SW480 (cell line): ENCODE results near the gene WNT5A.
A peak's percentile ranks its signal among the peaks of the same experiment; 100 is the strongest.

Experiments
- DNase-seq: peaks from one replicate; pipeline ENCODE4 v3.0.0-alpha.2; 2016; ENCODE audit warnings: low spot score

Gene WNT5A

DNA sequence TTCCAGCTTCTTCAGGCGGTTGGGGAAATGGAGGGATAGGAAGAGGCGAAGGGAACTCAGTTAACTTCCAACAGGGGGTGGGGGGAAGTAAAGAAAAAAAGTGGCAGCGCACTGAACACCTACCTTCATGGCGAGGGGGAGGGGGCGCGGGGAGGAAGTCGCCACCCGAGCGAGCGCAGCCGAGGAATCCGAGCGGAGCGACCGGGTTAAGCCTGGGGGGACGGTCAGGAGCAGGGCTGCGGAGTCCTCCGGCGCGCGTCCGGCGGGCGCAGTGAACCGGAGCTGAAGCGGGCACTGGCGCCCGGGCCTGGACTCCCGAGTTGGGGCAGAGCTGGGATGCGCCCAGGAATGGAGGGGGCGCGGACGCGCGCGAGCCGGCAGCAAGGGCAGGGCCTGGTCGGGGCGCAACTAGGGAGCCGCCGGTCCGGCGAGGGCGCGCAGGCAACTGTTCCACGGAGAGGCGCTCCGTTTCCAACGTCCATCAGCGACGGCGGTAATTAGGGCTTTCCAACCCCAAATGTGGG lies at the start of gene WNT5A:
Gene WNT5A, minus strand, starts transcription at position 450 of the 524 bp plus-strand sequence. Its CDS starts 321 bp downstream, at position 129.
- peak; percentile 49 for DNase-seq

DNA sequence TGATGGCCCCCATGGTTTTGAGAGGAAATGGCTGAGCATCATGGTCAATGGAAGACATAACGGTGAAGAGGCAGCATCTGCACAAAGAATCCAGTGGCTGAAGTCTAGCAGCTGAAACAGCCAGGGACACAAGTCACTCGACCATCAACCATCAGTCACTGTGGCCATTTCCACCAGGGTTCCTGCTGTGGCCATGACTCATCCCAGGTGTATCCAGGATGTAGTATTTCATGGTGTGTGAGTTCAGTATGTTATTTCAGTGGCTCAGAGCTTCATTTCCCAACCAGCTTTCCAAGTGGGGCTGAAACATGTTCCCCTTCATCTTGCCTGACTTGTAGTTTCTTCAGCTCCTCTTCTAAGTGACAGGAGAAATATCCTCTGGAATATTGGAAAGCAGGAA lies 47.8 kb upstream of the WNT5A start:
- peak; percentile 56 for DNase-seq

DNA sequence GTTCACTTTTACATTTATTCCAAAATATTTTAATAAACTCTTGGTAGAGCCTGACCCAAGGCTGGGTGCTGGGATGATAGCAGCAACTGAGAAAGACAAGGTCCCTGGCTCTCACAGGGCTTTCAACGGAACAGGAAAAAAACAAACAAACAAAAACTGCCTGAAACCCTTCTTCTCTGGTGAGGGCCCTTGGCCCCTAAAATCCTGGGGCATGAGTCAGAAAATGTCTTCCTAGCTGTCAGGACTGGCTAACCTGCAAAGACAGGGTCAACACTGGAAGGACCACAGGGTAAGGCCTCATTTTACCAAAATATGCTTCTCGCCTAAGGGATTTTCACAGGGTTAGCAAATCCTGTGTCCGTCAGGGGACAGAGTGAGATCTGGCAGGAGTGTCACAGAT lies 45.7 kb upstream of the WNT5A start:
- DNase-seq = no peak

DNA sequence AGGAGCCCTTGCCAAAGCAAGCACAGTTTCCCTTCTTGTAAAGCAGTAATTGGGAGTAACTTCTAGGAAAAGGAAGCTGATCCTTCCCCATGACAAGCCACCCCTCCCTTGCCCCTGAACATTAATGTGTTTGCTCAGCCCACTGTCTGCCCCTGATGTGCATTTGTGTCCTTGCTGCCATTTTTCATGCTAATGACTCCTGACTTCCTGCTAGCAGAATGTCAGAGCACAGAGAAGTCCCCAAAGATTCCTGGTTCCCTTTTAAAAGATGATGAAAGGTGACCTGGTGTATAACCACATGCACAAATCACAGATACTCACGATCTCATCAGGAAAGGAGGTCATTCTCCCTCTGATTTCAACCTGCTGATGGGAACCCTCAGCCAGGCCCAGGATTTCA lies 44.2 kb upstream of the WNT5A start:
- no peak for DNase-seq

DNA sequence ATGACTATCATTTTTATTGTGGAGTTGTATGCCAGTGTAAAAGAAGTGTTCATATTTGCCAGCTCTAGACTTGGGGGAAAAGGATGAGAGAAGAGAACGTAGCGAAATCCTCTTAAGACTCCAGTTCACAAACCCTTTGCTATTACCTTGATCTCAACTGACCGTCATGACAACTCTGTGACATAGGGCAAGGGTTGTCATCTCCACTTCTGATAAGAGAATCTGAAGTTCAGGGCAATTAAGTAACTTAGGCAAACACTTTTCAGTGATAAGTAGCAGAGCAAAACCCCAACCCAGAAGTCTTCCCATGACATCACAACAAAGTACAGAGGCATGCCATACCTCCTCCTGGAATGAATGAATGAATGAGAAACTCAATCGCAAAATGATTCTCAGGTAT lies 40.3 kb upstream of the WNT5A start:
- DNase-seq = no peak

DNA sequence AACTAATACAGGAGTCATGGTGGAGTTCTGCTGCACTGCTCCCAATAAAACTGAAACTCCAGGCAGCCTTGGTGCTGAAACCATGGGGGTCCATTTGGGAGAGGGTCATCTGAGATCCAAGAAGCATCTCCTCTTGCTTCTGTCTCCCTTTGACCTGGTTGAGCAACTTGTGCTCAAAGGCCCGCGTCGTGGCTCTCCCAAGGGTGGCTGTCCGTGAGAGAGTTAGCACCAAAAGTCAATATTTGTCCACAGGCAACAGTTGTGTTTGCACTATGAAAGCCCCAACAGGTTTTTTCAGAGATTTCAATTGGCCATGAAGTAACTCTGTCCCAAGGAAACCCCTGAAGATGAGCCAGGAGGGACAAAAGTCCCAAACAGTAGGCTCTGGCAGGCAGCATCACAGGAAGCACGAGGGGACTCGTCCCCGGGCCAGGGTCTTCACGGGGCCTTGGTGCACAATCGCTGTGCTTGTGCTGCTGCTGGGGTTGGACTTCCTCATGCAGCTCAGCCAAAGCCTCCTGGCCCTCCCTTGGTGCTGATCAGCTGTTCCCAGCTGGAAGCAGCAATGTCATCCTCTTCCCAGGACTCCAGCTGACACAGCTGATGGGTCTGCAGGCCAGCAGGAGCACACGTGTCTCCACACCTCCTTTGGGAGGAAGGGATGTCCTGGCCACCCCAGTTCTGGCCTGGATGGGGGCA lies 39.4 kb upstream of the WNT5A start:
- no peak for DNase-seq

DNA sequence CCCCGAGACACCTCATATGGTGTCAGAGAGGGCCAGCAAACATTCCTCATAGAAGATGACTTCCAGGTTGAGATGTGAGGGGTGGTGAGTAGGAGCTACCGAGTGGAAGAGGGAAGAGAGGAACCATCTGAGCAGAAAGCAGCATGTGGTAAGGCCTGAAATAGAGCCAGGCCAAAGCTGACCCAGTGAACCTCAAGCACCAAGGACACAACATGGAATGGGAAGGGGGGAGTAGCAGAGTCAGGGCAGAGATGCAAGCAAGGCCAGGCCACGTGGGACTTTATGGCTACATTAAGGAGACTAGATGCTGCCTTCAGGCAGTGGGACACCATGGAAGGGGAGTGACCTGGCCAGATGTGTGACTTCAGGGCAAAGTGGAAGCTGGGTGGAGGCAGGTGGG lies 38.3 kb upstream of the WNT5A start:
- DNase-seq = no peak

DNA sequence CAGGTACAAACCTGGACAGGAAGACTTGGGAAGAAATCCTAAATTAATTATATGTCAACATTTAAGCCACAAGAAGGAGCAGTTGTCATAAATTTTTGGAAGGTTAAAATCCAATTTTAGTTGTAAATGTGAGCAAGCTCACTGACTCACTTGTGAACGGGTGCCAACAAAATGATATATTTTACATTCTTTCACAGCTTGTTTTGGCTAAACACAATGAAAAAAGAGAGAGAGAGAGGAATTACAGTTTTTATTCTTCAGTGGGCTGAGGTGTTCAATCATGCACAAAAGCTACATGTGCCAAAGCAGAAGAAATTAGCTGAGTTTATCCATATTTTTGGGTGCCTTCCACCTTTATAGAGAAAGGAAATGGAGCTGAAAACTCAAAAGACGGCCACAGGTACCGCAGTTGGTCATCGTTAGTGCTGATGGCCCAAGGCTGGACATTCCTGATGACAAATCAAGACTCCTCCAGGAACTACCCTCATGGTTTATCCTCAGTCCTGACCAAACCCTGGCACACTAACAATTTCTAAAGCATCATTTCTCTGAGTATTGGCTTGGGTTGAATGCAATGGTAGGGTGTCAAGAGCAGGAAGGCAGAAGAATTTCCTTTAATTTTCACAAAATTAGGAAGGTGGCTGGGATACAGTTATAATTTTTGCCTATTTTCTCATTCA lies 37.6 kb upstream of the WNT5A start:
- DNase-seq = no peak

DNA sequence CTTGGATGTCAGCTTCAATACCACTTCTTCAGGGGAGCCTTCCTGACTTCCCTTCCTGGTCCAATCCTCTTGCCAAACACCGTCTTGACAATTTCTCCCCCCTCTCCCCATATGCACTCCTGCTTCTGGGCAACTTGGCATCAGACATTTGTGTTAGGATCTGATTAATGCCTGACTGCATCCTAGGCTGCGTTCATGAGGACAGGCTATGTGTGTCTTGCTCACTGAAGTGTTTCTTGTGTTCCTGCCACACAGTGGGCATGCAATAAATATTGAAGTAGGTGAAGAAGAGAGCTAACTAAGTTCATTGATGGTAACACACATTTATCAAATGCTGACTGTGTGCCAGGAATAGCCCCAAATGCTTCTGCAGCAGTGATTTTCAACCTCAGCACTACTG lies 36.4 kb upstream of the WNT5A start:
- DNase-seq = no peak

DNA sequence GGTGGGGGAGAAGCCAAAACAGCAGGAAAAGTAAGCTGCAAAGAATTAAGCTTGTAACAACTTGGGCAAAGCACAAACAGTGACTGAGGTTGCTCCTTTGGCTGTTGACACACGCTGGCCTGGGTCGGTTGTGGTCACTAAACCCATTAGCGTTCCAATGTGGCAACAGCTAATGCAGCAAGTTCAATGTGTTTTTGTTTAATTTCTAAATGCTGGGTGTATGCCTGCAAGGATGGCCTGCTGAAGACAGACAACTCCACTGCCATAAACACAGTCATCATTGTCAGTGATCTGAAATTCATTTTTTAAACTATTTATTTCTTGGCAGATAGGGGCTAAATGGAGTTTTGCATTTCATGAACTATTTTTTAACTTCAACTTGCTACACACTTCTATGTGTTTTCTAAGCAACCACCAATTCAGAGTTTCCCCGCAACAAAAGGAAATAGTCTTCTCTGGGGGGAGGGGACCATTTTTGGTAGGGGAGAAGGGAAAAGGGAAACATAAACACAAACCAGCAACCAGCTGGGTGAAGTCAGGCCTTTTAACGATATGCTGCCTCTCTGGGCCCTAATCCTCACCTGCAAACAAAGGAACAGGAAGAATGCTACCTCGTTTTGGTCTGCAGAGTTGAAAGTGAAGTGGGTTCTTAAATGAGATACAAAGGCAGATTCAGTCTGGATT lies 34.8 kb upstream of the WNT5A start:
- DNase-seq = no peak

DNA sequence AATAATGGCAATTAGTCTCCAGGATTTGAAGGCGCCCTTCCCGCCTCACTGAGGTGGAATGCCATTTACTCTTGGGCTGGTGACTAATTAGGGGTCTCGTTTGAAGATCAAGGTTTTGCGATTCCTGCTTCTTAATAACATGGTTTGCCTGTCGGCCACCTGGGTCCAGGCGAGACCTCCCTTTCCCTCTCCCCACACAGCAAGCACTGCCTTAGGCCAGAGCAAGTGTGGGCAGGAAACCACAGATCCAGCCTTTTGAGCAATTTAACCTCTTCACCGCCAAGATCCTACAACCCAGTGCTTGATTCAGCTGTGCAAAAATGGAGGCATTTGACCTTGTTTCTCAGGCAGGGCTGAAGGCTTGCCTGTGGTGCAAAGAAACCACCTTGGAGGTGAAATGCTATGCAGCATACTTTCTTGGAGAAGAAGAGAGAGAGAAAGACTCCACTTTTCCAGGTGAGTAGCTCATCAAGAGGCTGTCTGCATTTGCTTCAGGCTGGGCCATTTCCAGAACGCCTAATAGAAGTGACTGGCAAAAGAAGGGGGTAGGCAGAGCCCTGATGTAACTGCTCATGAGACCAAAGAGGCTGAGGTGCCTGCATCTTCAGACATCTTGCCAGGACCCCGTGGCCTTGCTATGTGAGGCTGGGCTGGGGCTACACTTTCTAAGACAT lies 34.1 kb upstream of the WNT5A start:
- DNase-seq = no peak

DNA sequence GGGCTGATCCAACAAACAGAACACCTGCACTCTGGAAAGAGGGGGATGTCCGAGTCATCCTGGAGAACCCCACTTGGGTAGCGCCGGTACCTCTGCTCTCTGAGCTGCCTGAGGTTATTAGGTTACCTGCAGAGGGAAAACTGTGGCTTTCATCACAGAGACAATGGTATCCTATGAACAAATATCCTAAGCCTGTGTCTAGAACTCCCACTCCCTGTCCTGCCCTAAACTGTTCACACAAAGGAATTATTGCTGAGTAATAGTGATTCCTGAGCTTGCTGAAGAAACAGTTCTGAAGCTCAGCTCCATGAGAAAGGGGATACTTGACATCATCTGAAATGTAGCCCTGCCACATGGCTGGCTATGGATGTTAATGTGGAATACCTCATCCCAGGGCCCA lies 31.9 kb upstream of the WNT5A start:
- DNase-seq = no peak

DNA sequence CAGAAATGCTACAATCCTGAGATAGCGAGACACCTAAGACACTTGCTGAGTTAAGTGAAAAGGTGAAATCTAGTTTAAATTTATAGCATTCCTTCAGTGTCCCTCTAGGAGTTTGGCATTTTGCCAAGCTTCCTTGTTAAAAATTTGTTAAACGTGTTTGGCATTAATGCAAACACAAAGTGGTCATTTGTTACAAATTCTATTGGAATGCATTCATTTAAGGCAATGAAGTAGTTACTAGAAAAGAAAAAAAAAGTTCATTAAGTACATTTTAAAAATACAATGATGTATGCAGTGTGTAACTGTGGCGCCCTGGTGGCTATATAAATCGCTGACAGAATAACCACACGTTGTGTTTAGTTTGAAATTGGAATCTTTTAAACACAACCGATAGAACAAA lies 31.3 kb upstream of the WNT5A start:
- DNase-seq = no peak

DNA sequence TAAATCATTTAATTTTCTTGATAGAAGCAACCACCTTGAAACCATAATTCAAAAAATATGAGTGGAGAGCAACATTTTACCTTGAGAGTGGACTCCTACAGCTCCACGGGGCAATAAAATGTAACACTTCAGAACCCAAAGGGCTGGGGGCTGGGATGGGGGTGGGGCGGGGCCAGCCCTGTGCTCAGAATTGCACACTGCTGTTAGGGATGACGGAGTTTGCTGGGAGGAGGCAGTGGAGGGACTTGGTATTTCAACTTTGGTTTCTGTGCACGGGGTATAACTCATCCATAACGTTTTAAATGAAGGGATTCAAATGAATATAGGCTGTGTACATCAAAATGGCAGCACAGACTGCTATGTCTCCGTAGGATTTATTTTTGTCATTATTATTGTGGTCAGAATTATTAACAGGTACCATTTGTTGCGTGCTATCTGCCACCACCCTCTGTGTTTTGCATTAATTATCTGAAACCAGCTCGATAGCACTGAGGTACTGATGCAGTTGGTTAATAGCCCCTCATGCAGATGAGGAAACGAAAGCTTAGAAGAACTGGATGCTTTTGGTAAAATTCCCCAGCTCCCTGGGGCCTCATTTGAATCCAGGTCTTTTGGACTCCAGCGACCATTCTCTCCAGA lies 29.4 kb upstream of the WNT5A start:
- no peak for DNase-seq

DNA sequence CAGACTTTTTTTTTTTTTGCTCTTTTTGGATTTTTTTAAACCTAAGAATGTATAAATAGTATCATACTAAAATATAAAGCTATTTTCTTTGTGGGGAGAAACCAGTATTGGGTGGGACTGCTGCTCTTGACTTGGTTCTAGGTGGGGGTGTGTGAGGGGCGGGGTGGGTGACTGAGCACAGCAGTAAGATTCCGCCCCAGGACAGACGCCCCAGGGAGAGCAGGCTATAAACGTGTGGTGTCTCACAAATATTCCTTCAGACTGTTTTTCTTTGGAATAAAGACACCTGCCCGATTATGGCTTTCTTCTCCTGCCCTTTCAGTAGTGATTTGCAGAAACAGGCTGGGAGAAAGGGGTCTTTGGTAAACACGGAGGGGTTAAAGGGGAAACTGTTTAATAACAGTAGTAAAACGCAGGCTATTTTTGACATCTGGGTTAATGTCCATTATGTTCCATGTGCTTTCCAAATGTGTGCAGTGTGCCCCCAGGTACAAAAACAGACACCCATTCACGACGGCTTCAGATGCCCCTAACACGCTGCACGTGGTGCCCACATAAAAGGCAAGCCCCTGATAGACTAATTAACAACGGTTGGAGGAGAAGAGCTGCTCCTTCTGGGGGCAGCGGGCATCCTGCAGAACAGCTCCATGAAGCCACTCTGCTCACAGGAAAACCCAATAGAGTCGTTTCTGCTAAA lies 28.6 kb upstream of the WNT5A start:
- DNase-seq = no peak

DNA sequence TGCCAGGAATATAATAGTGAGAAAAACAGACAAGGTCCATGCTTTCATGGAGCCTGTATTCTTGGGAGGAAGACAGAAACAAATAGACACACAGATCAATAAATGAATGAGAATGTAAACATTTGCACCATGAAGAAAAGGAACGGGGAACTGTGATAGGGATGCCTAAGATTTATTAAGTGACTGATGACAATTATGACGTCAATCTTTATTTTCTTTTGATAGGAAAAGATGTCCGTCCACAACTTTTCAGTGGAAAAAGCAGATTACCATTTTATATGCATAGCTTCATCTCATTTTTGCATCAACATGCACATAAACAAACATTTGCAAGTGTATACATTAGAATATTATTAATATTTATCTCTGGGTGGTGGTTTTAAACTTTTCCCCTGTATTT lies 27.9 kb upstream of the WNT5A start:
- no peak for DNase-seq

DNA sequence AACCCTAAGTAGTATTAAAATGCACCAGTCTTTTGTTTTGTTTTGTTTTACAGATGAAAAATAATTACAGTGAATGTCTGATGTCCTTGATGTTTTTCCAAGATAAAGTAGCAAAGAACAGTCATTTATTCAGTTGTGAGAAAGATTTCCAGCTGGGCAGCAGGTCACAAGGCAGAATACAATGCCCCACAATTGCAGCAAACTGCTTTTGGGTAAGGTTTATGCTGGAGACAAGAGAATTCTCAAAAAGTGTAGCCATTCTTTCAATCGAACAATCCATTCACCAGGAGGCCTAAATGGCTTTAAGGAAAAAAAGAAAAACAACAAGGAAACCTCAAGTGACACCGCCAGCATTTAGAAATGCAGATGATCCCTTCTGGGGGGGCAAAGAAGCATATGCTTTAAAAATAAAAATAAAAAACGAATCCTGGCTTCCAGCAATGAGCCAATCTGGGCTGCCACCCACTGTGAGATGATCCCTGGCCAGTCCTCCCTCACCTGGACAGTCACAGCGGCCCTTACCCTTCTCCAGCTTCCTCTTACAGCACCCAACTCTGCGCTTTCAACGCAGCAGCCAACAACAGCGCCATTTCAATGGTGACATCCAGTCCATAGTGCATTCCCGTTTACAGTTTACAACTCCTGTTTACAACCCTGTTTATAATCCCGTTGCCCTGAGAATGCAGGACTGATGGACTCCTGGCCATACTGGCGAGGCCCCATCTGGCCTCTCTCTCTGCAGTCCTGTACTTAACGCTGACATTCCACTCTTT lies 25.7 kb upstream of the WNT5A start:
- DNase-seq = no peak

DNA sequence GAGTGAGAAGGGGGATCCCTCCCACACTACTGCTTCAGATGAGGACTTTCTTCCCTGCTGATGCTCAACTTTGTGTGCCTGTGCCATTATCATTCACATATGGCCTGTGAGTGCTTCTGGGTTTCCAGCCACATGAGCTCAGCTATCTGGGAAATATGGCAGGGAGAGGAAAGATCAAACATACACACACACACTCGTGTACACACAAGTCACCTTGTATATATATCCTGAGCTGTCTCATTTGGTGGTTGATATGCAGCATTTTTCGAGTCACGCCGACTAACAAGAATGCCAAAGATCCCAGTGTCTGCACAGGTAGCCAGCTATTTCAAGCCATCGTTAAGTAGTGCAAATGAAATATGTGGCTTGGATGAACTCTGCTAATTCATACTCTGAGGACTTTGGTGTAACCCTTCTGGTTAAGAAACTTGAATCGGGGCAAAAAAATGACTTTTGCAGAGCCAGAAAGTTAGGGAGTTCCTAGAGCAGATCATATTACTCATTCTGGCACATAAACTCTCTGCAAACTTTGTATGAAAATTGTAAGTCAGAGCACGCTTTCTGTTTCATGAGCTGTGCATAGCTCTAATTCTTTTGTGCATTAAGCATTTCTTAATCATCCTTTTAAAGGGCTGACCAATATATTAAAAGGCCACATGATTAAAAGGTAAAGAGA lies 24.9 kb upstream of the WNT5A start:
- DNase-seq = no peak

DNA sequence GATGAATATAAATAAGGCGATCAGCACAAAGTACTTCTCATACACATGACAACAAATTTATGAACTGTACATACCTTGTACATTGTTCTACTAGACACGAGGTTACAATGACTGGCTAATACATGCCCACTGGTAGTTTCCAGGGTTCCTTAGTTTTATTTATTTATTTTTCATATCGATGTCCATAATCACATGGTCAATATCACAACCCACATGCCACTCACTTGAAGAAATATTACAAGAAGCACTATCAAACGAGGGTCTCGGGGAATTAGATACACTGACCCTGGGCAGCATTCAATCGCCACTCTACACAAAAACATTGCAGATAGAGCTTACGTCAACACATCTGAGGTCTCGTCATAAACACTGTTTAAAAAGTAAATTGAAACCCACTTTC lies 21.2 kb upstream of the WNT5A start:
- DNase-seq = no peak

DNA sequence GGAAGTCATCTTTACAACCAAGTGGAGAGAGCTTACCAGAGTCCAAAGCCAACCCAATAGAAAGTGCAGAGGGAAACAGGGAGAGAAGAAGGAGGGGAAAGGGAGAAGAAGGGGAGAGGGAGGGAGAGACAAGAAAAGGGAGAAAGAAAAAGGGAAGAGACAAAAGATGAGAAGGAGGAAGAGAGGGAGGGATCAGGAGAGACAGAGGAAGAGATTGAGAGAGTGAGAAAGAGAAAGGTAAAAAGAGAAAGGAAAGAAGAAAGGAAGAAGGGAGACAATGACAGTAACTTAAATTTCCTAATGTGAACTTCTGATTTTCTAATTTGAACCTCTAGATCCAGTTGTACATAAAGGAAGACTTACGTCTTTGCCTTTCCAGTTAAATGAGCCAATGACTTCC lies 20.7 kb upstream of the WNT5A start:
- DNase-seq = no peak
